ENCODE results near the gene CD79B.

CD79B gene

DNA sequence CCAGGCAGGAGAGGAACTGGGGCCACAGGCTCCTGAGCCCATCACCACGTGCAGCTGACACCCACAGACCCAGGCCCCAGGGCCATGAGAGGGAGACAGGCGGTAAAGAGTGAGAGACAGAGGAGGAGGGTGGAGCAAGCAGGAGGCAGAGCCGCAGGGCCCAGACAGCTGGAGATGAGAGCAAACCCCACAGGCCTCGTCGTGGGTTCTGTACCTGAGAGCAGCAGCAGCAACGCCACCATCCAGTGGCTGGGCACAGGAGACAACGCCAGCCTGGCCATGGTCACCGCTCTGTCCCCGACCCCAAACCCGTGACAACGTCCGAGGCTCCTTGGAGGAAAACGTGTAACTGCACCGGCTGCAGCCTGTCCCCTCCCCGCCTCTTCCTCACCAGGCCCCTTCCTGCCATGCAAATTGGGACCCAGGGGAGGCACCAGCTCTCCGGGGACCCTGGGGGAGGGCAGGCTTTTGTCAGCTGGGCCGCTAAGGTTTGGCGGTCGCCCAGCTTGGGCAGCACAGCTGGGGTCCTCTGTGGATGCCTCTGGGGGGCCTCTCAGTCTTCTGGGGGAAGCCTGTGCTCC lies at the start of gene CD79B:
TSS of gene CD79B (minus strand) at position 351 of the 581 bp plus-strand sequence. CDS start at position 281, 70 bp downstream.
- DNase-seq (ENCODE audit: low read depth), result no peak
- TF ChIP-seq, protein P1, sequence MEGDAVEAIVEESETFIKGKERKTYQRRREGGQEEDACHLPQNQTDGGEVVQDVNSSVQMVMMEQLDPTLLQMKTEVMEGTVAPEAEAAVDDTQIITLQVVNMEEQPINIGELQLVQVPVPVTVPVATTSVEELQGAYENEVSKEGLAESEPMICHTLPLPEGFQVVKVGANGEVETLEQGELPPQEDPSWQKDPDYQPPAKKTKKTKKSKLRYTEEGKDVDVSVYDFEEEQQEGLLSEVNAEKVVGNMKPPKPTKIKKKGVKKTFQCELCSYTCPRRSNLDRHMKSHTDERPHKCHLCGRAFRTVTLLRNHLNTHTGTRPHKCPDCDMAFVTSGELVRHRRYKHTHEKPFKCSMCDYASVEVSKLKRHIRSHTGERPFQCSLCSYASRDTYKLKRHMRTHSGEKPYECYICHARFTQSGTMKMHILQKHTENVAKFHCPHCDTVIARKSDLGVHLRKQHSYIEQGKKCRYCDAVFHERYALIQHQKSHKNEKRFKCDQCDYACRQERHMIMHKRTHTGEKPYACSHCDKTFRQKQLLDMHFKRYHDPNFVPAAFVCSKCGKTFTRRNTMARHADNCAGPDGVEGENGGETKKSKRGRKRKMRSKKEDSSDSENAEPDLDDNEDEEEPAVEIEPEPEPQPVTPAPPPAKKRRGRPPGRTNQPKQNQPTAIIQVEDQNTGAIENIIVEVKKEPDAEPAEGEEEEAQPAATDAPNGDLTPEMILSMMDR (conservative IDR thresholded peaks at IDR 0.05; ENCODE audit: low read depth, low read length), result no peak
- no peak within 1 kb of the TSS for H3K4me3 ChIP-seq (ENCODE audit: low read depth, low read length)

DNA sequence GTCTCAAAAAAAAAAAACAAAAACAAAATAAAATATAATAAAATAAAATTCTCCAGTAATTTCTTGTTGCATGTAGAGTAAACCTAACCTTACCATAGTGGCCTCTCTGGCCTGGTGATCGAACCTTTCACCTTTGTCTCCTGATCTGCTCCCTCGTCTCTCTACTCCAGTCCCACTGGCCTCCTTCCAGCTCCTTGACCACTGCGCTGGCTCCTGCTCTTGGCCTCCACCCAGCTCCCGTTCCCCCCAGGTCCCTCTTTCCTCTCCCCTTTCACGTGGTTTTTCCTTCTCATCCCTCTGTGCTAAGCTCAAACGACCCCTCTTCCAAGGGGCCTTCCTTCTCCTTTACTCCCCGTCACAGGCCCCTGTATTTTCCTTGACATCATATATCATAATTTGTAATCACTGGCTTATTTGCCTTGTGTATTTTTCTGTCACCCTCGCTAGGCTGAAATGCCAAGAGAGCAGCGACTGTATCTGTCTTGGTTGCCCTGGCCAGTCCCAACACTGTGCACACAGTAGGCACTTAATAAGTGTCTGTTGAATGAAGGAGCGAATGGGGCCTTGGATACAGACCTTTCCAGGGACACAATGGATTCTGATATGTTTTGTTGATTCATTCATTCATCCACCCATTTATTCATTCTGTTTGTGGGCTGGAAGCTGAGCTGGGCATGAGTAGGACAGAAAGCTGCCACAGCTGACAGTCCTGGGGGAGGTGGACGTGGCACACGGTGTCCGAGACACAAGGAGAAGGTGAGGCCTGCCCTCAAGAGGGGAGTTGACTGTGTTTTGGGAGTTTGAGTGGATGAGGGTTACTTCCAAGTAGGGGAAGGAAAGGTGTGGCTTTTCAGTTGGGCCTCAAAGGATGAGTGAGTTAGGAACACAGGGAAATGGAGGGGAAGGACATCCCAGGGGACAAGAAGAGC lies 46.4 kb upstream of the CD79B start:
- no peak overlapping the region for H3K4me3 ChIP-seq (ENCODE audit: low read depth, low read length)
- TF ChIP-seq, protein P1 (conservative IDR thresholded peaks at IDR 0.05; ENCODE audit: low read depth, low read length), result no peak
- DNase-seq (ENCODE audit: low read depth), result no peak

DNA sequence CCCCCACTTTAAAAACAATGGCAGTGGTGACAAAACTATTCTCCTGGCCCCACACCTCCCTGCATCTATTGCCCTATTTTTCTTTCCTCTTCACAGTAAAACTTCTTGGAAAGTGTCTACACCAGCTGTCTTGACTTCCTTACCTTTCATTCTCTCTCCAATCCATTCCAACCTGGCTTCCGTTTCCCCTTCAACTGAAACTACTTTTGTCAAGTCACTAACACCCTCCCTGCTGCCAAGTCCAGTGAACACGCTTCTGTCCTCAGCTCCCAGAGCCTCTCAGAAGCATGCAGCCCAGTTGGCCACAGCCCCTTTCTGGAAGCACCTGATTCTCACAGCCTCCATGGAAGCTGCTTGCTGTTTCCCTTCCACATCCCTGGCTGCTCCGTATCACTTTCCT lies 44.6 kb upstream of the CD79B start:
- H3K4me3 ChIP-seq (ENCODE audit: low read depth, low read length), result no peak overlapping the region
- DNase-seq (ENCODE audit: low read depth), result no peak
- TF ChIP-seq, protein P1 (conservative IDR thresholded peaks at IDR 0.05; ENCODE audit: low read depth, low read length), result no peak

DNA sequence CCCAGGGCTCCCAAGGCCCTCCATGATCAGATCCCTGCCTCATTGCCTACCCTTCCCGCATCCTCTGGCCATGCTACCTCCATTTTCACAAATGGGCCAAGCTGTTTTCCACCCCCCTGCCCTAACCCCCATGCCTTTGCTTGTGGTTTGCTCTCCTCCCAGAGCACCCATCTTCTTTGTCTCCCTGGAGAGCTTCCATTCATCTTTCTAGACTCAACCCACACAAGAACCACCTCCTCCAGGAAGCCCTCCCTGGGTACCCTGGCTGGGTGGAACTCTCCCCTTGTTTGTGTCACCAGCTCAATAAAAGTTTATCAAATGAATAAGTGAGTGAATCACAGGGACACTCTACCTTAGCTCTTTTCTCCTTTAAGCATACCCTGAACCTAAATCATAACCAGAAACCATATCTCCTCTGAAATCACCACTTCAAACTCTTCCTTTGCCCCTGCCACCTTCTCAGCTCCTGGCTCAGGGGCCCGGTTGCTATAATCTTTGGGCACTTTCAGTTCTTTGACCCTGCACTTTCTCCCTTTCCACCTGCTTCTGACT lies 43.5 kb upstream of the CD79B start:
- TF ChIP-seq, protein P1 (conservative IDR thresholded peaks at IDR 0.05; ENCODE audit: low read depth, low read length), result no peak
- no peak overlapping the region for H3K4me3 ChIP-seq (ENCODE audit: low read depth, low read length)
- no peak for DNase-seq (ENCODE audit: low read depth)

DNA sequence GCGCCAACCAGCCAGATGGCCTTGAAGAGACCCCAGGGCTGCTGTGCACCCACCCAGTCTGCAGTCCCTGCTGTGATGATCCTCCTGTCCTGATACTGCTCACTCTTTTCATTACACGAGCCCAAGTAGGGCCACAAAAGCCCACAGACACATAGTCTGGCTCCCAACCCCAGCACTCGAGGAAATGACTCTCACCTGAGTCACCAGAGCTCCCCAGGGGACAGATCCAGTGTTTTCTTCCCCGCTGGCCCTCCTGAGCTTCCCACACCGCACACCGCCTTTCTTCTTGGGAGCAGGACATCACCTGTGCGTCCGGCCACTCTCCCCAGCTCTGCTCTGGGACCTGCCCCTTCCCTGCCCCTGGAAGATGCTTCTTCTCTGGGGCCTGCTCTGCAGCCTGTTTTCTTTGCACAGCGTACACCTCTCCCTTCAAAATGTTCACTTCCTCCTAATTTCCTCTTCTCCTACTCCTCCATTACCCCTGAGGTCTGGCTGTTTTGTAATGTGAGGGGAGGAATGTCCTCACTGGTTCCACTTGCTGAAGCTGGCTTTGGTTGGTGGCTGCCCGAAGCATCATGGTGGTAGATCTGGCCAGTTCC lies 42.6 kb upstream of the CD79B start:
- DNase-seq (ENCODE audit: low read depth), result peak; percentile 31
- TF ChIP-seq, protein P1 (conservative IDR thresholded peaks at IDR 0.05; ENCODE audit: low read depth, low read length), result no peak
- H3K4me3 ChIP-seq (ENCODE audit: low read depth, low read length), result no peak overlapping the region

DNA sequence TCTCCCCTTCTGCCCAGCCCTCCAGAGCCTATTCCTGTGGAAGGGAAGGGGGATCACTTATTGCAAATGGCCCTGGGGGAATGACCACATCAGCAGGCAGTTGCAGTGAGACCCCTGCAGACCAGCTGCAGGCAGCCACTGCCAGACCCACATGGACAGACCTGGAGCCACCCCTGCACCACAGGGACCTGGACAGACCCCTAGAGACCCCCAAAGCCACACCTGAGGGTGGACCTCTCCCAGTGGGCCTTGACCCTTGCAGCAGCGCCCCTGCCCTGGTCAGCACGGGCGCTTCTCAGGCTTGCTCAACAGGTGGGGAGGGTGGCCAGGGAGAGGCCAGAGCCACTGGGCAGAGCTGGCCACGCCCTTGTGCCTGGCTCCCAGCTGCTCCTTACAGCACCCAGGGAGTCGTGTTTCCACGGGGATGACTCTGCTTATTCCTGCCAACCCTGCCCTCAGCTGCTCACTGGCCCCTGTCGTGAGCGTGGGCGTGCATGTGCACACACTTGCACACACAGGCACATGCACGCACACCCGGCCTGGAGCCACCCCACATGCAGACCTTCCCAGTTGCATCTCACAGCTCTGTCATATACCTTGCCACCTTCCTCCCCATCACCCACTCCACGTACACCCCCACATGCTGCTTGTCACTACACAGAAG lies 41.9 kb upstream of the CD79B start:
- DNase-seq (ENCODE audit: low read depth), result no peak
- H3K4me3 ChIP-seq (ENCODE audit: low read depth, low read length), result no peak overlapping the region
- TF ChIP-seq, protein P1 (conservative IDR thresholded peaks at IDR 0.05; ENCODE audit: low read depth, low read length), result no peak

All from choroid plexus epithelial cell (primary cell).